C4-2B (cell line): ENCODE data around the gene AGAP1.

ENCODE experiments used
- CTCF ChIP-seq: fragments of 450-650 bp; conservative IDR thresholded peaks from 2 replicates; pipeline ENCODE4 v1.5.1; 2017; ENCODE audit warnings: mild to moderate bottlenecking
- ZFX ChIP-seq: fragments of 450-650 bp; IDR thresholded peaks from 2 replicates; pipeline ENCODE4 v1.6.1; 2017

- TF ChIP-seq CTCF (no peak), ZFX (no peak)
Observed at GRCh38 chr2:235808366-235808765, 314.5 kb downstream of the AGAP1 start.
